Stimulated activated effector memory CD8-positive, alpha-beta T cell treated with anti-CD3 and anti-CD28 coated beads, Interleukin-12 subunit alpha, Interleukin-12 subunit beta, amount 100 ng/mL, for 72 hours (primary cell): Measurements from ENCODE around the gene LCNL1.
"Not testable (repeated sequence)": the region's sequence is repeated elsewhere in the genome, so short reads cannot be mapped to it uniquely, and the experiment has no call there.

Experiments
- ATAC-seq: fragments of 150-1000 bp; cut with Tn5 transposase; 2 replicates; pipeline ENCODE4 v1.10.0; 2021
- DNase-seq, 2 donors: peaks; one replicate each; pipeline ENCODE4 v3.0.0; 2021 to 2022; ENCODE audit warnings: low spot score in 2 of 2
- H3K27ac Mint-ChIP-seq: one replicate; pipeline ENCODE4 v1.8.0; 2022; ENCODE audit warnings: mild to moderate bottlenecking, mixed read lengths
- H3K36me3 Mint-ChIP-seq: one replicate; pipeline ENCODE4 v1.8.0; 2022; ENCODE audit warnings: mild to moderate bottlenecking, mixed read lengths
- H3K4me1 Mint-ChIP-seq: one replicate; pipeline ENCODE4 v1.8.0; 2022; ENCODE audit warnings: mixed read lengths
- H3K4me3 Mint-ChIP-seq: one replicate; pipeline ENCODE4 v1.8.0; 2022; ENCODE audit warnings: mild to moderate bottlenecking, mixed read lengths
- H3K9me3 Mint-ChIP-seq: one replicate; pipeline ENCODE4 v1.8.0; 2022; ENCODE audit warnings: mixed read lengths

The LCNL1 gene

GRCh38 chr9:137002646-137003041 is 19.9 kb downstream of the LCNL1 start:
- Mint-ChIP-seq H3K4me3 (no peak overlapping the region), H3K36me3 (peaks cover 23% of the 10 kb centered on the region), H3K9me3 (no peaks in the 10 kb centered on the region), H3K4me1 (peaks cover 54% of the 10 kb centered on the region), H3K27ac (no peak overlapping the region)
- no peak for ATAC-seq
- DNase-seq = no peak

- not testable (repeated sequence) for H3K4me3 Mint-ChIP-seq, H3K27ac Mint-ChIP-seq, H3K9me3 Mint-ChIP-seq, ATAC-seq
- peaks cover 39% of the 10 kb centered on the region for H3K4me1 Mint-ChIP-seq
- DNase-seq = peak in 1 of 2 donors; percentile 65
- peaks cover 15% of the 10 kb centered on the region for H3K36me3 Mint-ChIP-seq
Observed at GRCh38 chr9:137004285-137004684, 21.5 kb downstream of the LCNL1 start.

GRCh38 chr9:137006116-137007003 is 23.6 kb downstream of the LCNL1 start:
- Mint-ChIP-seq H3K36me3 (peaks cover 8% of the 10 kb centered on the region), H3K9me3 (no peaks in the 10 kb centered on the region), H3K4me1 (peaks cover 22% of the 10 kb centered on the region), H3K27ac (peak overlapping the region; percentile 45), H3K4me3 (peak overlapping the region; percentile 43)
- DNase-seq = peak in 1 of 2 donors; percentile 70
- ATAC-seq = peak; percentile 72

GRCh38 chr9:137007108-137007815 is 24.5 kb downstream of the LCNL1 start:
- Mint-ChIP-seq H3K9me3 (no peaks in the 10 kb centered on the region), H3K4me1 (peaks cover 22% of the 10 kb centered on the region), H3K4me3 (no peak overlapping the region), H3K36me3 (peaks cover 8% of the 10 kb centered on the region), H3K27ac (no peak overlapping the region)
- no peak for ATAC-seq
- no peak for DNase-seq

GRCh38 chr9:137007816-137008270 is 25.1 kb downstream of the LCNL1 start:
- Mint-ChIP-seq H3K4me3 (no peak overlapping the region), H3K36me3 (peaks cover 8% of the 10 kb centered on the region), H3K9me3 (no peaks in the 10 kb centered on the region), H3K27ac (no peak overlapping the region), H3K4me1 (peaks cover 22% of the 10 kb centered on the region)
- ATAC-seq (no peak), DNase-seq (no peak)

GRCh38 chr9:137008312-137008711 is 25.5 kb downstream of the LCNL1 start:
- Mint-ChIP-seq H3K27ac (no peak overlapping the region), H3K36me3 (peaks cover 8% of the 10 kb centered on the region), H3K4me3 (no peak overlapping the region), H3K9me3 (no peaks in the 10 kb centered on the region), H3K4me1 (peaks cover 22% of the 10 kb centered on the region)
- no peak for ATAC-seq
- DNase-seq = no peak

- no peak for ATAC-seq
- Mint-ChIP-seq H3K36me3 (peaks cover 8% of the 10 kb centered on the region), H3K4me3 (no peak overlapping the region), H3K27ac (no peak overlapping the region), H3K9me3 (no peaks in the 10 kb centered on the region), H3K4me1 (peaks cover 22% of the 10 kb centered on the region)
- DNase-seq = no peak
Observed at GRCh38 chr9:137009217-137009616, 26.4 kb downstream of the LCNL1 start.

GRCh38 chr9:137009938-137010732 is 27.3 kb downstream of the LCNL1 start:
- Mint-ChIP-seq H3K4me3 (no peak overlapping the region), H3K27ac (no peak overlapping the region), H3K9me3 (no peaks in the 10 kb centered on the region), H3K4me1 (peaks cover 14% of the 10 kb centered on the region), H3K36me3 (peaks cover 8% of the 10 kb centered on the region)
- ATAC-seq = no peak
- DNase-seq = no peak

GRCh38 chr9:137011156-137011555 is 28.4 kb downstream of the LCNL1 start:
- Mint-ChIP-seq H3K9me3 (no peaks in the 10 kb centered on the region), H3K36me3 (peaks cover 6% of the 10 kb centered on the region), H3K27ac (no peak overlapping the region), H3K4me1 (peaks cover 7% of the 10 kb centered on the region), H3K4me3 (no peak overlapping the region)
- DNase-seq (no peak), ATAC-seq (no peak)

GRCh38 chr9:137011907-137012675 is 29.3 kb downstream of the LCNL1 start:
- ATAC-seq = no peak
- no peak overlapping the region for H3K27ac Mint-ChIP-seq
- H3K36me3 Mint-ChIP-seq = no peaks in the 10 kb centered on the region
- no peak for DNase-seq
- H3K4me1 Mint-ChIP-seq = no peaks in the 10 kb centered on the region
- no peak overlapping the region for H3K4me3 Mint-ChIP-seq
- H3K9me3 Mint-ChIP-seq = no peaks in the 10 kb centered on the region

- Mint-ChIP-seq H3K9me3 (no peaks in the 10 kb centered on the region), H3K4me3 (no peak overlapping the region), H3K4me1 (no peaks in the 10 kb centered on the region), H3K36me3 (no peaks in the 10 kb centered on the region), H3K27ac (no peak overlapping the region)
- ATAC-seq (no peak), DNase-seq (no peak)
Observed at GRCh38 chr9:137012694-137013570, 30.1 kb downstream of the LCNL1 start.

- DNase-seq = no peak
- Mint-ChIP-seq H3K4me3 (no peak overlapping the region), H3K4me1 (no peaks in the 10 kb centered on the region), H3K36me3 (no peaks in the 10 kb centered on the region), H3K9me3 (no peaks in the 10 kb centered on the region), H3K27ac (no peak overlapping the region)
- ATAC-seq = no peak
Observed at GRCh38 chr9:137013571-137013940, 30.8 kb downstream of the LCNL1 start.

- DNase-seq (no peak), ATAC-seq (no peak)
- Mint-ChIP-seq H3K36me3 (peaks cover under 1% of the 10 kb centered on the region), H3K4me3 (no peak overlapping the region), H3K27ac (no peak overlapping the region), H3K9me3 (no peaks in the 10 kb centered on the region), H3K4me1 (no peaks in the 10 kb centered on the region)
Observed at GRCh38 chr9:137014166-137014565, 31.4 kb downstream of the LCNL1 start.
